G401 (cell line): Measurements from ENCODE around the gene REEP6. TPM values are rescaled to one million over a fixed set of nuclear protein-coding genes. Genes with fewer than 3 reads are reported as not detected.

Source experiments
- DNase-seq: peaks from one replicate; pipeline ENCODE4 v3.0.0-alpha.2; 2015; ENCODE audit warnings: low spot score
- in situ Hi-C: cut with HindIII; loops from 2 replicates; pipeline ENCODE4 v1.10.0; 2016; ENCODE audit warnings: low sequenced_read_pairs, mixed read lengths
- total RNA-seq: library from RNA; depleted of rRNA; stranded (reverse); fragments of >200 nt; shearing (Covaris generic); gene quantifications from 2 replicates; pipeline ENCODE4 v1.2.3, GENCODE V29; 2014

Gene REEP6
- total RNA-seq, 1 experiment from 2014 or later, result 20.6 TPM

GRCh38 chr19:1502433-1503088, 11.6 kb downstream of the REEP6 start:
- no peak for DNase-seq
- in situ Hi-C loops, result no loop called here

DNA sequence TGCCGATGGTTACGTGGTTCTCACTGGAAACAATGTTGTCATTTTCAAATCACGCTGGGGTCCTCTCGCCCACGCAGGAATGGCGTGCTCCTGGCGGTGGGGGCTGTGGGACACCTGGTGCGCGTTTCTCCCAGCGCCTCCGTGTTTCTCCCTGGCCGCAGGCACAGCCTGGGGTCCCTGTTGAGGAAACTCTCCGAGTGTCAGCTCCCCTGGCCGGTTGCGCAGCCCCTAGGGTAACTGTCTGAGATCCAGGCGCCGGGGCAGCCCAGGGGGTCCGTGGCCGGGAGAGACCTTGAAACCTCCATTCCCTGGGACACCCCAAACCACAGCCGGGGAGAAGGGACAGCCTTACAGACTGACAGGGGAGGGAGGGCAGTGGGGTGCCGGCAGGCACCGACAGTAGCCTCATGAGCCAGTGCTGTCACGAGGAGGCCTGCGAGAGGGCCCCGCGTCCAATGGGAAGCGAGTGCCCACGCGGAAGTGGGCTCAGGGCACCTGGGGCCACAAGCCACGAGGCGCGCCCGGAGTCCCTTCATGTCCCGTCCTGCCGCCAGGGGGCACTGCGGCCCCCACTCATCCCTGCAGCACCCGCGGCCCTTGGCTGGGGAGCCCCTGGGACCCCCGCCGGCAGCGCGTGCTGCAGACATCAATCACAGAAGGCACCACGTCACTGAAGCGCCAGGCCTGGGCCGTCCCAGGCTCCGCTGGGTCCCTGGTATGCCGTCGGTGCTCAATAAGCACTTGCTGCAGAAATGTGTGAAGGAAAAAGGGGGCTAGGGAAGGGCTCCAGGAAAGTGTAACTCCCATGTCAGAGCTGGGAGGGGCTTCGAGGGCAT, 12.3 kb downstream of the REEP6 start:
- DNase-seq, result peak; percentile 32
- in situ Hi-C loops, result no loop called here

DNA sequence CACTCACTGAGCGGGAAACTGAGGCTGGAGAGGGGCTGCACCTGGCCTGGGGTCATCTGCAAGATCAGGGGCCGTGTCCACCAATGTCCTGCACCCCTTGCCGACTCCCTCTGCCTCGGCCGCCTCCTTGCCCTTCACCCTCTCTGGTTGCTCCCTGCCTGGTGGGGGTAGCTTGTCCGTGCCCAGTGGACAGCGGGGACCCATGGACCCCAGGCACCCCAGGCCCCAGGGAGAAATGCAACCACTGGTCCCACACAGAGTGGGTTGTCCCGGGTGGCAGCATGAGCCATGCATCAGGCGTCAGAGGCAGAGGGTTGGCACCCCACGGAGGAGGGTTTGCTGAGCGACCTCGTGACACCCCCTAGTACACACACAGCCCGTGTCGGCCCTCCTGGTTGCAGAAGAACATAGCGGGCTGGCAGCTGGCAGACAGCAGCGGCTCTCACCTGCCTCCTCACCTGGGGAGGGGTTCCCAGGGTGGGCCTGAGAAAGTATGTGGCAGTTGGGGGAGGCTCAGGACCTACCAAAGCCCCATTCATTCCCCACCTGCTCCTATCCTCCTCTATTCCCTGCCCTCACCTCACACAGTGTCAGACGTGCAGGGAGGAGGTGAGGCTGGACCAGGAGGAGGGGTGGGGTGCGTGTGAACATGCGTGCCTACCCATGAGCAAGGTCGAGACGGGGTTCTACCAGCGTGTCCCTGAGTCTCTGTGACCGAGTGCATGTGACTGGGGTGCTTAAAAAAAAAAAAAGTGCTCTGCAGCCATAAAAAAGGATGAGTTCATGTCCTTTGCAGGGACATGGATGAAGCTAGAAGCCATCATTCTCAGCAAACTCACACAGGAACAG, 13.2 kb downstream of the REEP6 start:
- DNase-seq, result no peak
- in situ Hi-C loops, result no loop called here

- in situ Hi-C loops, result no loop called here
- DNase-seq, result no peak
Measured at GRCh38 chr19:1505012-1505411, 14.0 kb downstream of the REEP6 start.

DNA sequence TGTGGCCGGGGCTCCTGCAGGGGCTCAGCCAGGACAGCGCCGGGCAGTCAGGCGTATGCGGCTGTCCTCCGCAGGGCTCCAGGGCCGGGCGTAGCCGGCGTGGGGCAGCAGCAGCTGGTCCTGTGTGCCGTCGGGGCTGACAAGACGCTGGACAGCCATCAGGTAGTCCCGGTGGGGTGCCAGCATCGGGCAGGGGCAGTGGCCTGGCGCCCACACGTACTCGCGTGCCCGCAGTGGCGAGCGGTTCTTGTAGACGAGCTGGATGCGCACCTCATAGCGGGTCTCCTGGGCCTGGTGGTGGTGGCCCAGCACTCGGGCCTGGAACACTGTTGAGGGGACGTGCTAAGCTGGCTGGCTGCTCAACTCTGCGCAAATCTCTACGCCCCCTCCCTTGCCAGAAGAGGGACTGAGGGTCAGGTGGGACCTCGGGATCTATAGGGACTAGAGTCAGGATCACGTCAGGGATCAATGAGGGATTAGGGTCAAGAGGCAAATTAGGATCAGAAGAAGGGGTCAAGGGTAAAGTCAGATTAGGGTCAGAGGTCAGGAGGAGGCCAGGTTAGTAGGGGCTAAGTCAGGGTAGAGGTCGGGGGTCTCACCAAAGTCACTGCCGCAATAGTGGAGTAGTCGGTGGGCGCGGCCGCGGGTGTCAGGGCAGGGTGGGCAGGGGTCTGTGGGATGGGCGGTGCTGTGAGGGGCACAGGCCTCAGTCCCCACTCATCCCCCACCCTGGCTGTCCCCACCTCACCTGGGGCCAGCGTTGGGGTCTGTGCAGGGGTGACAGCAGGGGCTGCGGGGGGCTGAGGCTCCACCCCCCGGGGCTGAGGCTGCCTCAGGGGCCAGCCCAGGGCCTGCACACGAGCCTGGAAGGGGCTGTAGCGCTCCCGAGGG, 15.3 kb downstream of the REEP6 start:
- in situ Hi-C loops, result no loop called here

DNA sequence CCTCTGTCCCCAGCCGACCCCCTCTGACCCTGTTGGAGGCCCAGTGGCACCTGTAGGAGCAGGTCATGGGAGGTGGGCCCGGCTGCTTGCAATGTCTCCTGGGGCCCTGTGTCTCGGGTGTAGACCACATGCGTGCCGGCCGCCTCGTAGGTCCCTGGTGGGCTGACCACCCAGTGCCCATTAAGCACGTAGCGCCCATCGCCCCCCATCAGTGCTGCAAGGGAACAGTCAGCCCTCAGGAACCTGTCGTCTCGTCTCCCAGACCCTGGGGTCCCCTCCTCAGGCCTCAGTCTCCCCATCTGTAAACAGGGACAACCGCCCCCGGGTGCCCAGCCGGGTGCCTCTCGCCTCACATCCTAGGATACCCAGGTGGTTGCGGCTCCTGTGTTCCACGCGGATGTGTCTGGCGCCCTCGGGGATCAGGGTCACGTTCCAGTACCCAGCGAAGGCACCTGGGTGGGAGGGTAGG, 16.2 kb downstream of the REEP6 start:
- in situ Hi-C loops, result no loop called here

More for the DNA sequence above, 15.3 kb downstream of the REEP6 start:
- no peak for DNase-seq

GRCh38 chr19:1507763-1508506, 17.0 kb downstream of the REEP6 start:
- peak; percentile 97 for DNase-seq
- in situ Hi-C loops, result no loop called here

More for the DNA sequence above, 16.2 kb downstream of the REEP6 start:
- DNase-seq, result no peak

DNA sequence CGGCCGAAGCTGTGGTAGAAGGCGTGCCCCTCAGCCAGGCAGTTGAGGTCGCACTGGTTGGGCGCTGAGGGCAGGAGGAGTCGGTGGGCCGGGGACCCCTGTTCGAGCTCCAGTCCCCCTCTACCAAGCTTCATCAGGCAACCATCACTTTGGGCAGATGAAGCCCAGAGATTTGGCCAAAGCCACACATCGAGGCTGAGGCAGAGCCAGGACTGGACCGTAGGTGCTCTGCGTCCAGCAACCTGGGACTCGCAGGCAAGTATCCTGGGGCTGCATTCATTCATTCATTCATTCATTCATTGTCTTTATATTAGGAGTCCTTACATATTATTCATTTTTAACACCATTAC, 17.5 kb downstream of the REEP6 start:
- DNase-seq, result no peak
- in situ Hi-C loops, result no loop called here

GRCh38 chr19:1509602-1510441, 18.8 kb downstream of the REEP6 start:
- DNase-seq, result no peak
- in situ Hi-C loops, result no loop called here

DNA sequence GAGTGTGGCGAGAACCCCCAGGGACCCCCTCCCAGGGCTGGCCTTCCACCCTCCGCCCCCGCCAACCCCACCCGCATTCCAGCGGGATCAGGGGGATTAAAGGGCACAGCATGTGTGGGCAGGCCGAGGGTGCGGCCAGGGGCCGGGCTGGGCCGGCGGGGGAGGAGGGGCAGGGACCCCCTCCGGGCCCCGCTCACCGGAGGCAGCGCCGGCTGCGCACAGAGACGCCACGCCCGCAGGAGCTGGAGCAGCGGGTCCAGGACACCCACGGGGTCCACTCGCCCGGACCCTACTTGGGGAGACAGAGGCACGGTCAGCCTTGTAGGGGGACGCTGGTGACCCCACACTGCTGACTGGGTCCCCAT, 19.4 kb downstream of the REEP6 start:
- in situ Hi-C loops, result no loop called here
- no peak for DNase-seq

DNA sequence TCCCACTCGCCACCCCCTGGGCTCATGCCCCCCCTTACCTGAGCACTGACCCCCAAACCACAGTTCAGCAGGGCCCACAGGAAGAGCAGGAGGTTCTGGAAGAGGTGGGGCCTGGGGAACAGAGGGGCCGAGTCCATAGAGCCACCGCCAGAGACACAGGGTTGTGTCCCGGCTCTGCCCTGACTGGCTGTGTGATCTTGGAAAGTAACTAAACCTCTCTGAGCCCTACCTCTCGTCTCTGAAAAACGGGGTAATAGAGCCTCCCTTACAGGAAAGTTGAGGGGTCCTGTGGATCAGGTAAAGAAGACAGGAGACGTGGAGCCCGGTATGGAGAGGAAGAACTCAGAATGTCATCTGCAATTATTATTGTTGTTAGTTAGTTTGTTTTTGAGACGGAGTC, 19.8 kb downstream of the REEP6 start:
- no peak for DNase-seq

DNA sequence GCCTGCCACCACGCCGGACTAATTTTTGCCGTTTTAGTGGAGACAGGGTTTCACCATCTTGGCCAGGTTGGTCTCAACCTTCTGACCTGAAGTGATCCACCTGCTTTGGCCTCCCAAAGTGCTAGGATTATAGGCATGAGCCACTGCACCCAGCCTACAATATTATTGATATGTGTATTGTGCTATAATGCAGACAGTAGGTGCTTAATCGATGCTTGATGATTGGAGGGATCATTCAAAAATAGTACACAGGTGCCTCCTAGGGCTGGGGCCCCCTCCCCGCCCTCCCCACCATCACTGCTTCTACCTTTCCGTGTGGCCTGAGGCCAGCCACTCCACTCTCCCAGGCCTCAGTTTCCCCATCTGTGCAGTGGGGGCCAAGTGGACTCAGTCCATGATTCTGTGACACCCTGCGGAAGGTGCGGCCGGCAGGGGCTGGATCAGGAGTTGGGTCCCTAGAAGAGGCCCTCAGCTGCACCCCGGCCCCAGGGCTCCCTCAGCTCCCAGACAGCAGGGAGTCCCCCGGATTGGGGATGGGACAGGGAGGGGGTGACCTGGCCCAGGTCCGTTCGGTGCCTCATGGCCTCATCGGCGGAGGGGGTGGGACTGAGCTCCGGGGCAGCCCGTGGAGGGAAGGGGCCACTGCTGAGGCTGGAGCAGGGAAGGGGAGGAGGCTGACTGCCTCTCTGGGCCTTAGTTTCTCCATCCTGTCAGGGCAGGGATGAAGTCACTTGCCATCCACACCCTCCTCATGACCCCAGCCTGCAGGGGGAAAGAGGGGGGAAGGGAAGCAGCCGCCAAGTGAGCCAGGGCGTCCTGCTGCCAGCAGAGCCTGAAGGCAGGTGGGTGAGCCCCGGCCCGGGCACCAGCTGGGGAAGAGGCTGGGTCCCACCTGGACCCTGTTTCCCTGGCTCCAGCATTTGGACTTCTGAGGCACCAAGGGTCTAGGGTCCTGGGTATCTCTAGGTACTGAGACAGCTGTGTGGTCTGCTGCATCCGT, 20.6 kb downstream of the REEP6 start:
- in situ Hi-C loops, result no loop called here

More for the DNA sequence above, 19.8 kb downstream of the REEP6 start:
- in situ Hi-C loops, result no loop called here

GRCh38 chr19:1512671-1513498, 21.9 kb downstream of the REEP6 start, which contains the start of gene ADAMTSL5:
TSS of gene ADAMTSL5 (minus strand) at chr19:1513019. CDS start at chr19:1510943, 2,076 bp downstream.
- DNase-seq, result no peak
- in situ Hi-C loops, result no loop called here

More for the DNA sequence above, 20.6 kb downstream of the REEP6 start:
- DNase-seq, result no peak

GRCh38 chr19:1513499-1514294, 22.7 kb downstream of the REEP6 start:
- in situ Hi-C loops, result no loop called here

GRCh38 chr19:1514295-1514661, 23.3 kb downstream of the REEP6 start:
- no peak for DNase-seq
- in situ Hi-C loops, result no loop called here

More at GRCh38 chr19:1513499-1514294, 22.7 kb downstream of the REEP6 start:
- DNase-seq, result no peak
